SW480 (cell line): ENCODE measurements around the gene FNIP2.
"Not testable (repeated sequence)": the region's sequence is repeated elsewhere in the genome, so short reads cannot be mapped to it uniquely, and the experiment has no call there.

Experiments used
- DNase-seq: peaks from one replicate; pipeline ENCODE4 v3.0.0-alpha.2; 2016; ENCODE audit warnings: low spot score

FNIP2 gene

DNA sequence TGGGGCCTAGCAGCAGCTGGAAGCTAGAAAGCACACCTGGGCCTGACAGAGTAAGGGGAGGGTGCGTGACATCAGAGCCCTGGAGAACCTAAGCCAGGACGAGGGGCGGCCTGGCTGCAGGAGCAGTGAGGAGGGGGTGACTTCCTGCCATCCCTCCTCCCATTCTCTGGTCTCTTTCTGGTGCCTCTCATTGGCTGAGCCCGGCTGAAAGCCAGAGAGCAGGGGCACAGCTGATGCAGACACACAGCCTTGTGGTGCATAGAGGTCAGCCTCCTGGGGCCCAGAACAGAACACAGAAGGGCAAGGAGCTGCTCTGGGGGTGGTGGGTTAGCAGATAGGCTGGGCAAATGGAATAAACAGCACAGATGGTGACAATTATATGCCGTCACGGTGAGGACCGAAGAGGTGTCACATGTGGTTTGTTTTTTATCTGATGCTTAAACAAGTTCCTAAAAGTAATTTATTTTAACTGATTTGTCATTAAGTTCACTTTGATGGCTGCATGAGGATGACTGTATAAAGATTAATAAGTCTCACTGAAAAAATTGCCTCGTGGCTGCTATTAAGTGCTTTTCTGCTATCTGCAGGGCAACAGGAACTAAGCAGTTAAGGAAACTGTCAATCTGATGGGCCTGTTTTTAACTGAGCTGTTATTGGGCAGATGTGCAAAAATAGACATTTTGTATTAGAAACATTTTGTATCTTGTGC is 102.0 kb downstream of the FNIP2 start:
- DNase-seq: no peak

DNA sequence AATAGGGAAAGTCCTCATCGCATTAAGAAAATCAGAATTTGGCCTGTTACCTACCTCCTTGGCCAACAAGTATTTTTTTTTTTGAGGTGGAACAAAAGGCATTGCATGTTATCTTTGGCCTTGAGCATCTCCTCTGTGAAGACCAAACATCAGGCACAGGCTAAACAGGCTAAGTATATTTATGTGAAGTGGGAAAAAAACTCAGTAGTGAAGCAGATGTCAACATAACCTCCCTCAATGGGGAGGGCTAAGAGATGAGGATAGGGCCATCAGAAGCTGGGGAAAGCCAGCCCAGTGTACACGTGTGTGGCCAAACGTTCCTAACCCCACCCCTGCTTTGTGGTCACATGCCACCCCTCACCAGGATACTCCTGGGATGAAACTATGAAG is 102.5 kb downstream of the FNIP2 start:
- DNase-seq: no peak

DNA sequence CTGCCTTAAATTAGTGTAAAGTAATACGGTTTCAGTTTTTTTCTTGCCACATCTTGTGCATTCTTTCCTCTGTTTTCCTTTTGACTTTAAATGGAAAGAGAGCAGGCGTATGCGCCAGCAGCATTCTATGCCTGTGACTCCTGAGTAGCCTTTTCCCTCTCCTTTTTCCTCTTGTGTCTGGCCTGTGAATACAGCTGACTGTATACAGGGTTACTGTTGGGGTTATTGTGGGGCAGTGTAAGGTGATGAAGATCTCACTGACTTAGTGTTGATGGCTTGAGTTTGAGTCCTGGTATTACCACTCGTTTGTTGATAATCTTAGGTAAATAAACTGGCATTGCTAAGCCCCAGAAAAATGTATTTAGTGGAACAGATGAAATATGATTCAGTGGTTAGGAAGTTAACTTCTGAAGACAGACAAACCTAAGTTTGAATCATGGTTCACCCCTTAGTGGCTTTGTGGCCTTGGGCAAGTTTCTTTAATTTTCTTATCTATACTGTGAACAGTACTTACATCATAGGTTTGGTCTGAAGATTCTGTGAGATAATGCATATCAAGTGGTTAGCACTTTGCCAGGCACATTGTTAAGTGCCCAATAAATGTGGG is 105.1 kb downstream of the FNIP2 start:
- DNase-seq: no peak

DNA sequence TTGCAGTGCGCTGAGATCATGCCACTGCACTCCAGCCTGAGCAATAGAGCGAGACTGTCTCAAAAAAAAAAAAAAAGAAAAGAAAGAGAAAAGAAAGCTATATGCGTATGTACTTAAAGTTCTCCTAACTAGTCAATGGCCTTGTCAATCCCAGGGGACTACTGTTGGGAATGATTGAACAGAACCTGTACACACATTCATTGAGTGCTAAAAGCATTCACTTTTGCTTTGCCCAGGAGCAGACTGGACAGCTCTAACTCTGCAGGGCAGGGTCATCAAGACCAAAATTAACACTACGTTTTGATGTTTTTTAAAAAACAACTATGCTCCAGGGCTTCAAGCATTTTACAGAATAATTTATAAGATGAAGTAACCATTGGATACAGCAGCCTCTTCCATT is 106.2 kb downstream of the FNIP2 start:
- no peak for DNase-seq

GRCh38 chr4:158875455-158875854 is 106.6 kb downstream of the FNIP2 start:
- no peak for DNase-seq

DNA sequence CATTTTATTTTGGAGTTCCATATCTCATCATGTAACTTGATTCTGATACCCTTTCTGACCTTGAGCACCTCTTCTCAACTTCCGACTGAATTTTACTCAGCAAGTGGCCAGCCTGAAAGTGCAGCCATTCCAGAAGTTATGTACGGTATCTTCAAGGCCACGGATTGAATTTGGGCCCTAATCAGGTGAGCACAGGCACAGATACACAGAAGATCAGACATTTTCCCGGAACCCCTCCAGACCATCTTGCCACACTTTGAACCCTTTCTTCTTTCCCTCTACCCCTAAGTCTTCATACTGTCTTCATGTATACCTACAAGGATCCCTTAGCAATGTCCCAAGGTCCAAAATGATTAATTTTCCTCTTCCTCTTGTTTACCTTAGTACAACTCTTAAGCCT is 108.2 kb downstream of the FNIP2 start:
- no peak for DNase-seq

- DNase-seq: not testable (repeated sequence)
Measured at GRCh38 chr4:158882142-158882541, 113.3 kb downstream of the FNIP2 start.

DNA sequence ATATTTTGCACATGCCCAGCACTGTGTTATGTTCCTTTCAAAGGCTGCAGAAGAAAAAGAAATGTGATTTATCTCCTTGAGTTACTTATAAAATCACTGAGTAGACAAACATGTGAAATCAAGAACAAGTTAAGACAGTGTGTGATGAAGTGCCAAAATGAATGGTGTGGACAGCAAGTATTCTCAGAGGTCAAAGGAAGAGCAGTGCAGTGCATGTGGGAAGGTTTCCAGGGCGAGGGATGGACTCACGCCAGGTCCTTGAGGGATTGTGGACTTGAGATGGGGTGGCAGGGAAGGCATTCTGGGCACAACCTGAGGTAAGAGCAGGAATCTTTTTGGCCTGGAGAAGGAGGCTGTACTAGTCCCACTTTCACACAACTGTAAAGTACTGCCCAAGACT is 115.5 kb downstream of the FNIP2 start:
- DNase-seq: no peak

GRCh38 chr4:158885564-158885963 is 116.7 kb downstream of the FNIP2 start:
- no peak for DNase-seq

DNA sequence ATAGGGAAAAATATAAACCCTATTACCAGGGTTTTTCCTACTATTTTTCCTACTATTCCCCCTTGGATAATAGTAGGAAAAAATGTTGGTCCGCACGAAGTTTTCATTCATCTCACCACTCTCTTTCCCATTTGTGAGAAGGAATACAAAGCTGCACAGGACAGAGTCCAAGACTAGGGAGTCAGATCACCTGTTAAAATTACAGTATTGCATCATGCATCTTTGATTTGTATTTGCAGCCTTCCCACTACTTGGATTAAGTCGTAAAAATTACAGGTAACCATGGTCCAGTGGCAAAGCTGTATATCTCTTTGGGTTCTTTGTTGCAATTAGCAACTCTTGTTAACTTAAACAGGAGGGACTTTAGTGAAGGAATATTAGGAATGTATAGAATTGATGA is 121.5 kb downstream of the FNIP2 start:
- DNase-seq: no peak

- no peak for DNase-seq
Measured at GRCh38 chr4:158891256-158891655, 122.4 kb downstream of the FNIP2 start.

DNA sequence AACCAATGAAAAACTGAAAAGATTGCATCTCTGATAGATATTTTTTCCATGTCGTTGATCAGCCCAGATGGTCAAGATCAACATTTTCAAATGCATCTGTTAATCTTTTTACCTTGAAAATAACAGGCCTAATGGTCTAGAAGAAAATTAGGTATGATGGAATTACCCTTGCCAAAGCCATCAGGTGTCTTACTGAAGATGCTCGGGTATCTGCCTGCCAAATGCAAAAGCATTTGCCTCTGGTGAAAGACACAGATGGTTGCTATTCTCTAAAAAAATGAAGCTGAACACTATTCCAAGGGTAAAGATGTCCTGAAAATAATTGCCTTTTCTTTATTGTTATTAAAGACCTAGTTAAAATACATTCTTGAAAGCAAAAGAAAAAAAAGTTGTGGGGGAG is 126.0 kb downstream of the FNIP2 start:
- DNase-seq: no peak

- DNase-seq: no peak
Measured at GRCh38 chr4:158895797-158896576, 127.2 kb downstream of the FNIP2 start.

DNA sequence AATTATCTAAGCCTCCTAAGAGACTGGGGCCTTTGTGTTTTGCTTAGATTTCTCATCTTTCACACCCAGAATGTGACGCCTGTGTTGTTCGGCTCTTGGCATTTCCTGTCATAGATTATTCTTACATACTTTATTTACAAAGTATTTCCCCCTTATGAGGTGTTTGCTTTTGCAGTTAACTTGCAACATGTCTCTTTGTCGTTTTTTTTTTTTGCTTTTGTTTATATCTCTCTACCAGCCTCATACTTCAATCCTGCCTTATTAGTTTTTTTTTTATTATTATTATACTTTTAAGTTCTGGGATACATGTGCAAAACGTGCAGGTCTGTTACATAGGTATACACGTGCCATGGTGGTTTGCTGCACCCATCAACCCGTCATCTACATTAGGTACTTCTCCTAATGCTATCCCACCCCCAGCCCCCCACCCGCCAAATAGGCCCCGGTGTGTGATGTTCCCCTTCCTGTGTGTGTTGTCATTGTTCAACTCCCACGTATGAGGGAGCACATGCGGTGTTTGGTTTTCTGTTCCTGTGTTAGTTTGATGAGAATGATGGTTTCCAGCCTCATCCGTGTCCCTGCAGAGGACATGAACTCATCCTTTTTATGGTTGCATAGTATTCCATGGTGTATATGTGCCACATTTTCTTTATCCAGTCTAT is 127.9 kb downstream of the FNIP2 start:
- DNase-seq: not testable (repeated sequence)

- not testable (repeated sequence) for DNase-seq
Measured at GRCh38 chr4:158900408-158900807, 131.6 kb downstream of the FNIP2 start.

DNA sequence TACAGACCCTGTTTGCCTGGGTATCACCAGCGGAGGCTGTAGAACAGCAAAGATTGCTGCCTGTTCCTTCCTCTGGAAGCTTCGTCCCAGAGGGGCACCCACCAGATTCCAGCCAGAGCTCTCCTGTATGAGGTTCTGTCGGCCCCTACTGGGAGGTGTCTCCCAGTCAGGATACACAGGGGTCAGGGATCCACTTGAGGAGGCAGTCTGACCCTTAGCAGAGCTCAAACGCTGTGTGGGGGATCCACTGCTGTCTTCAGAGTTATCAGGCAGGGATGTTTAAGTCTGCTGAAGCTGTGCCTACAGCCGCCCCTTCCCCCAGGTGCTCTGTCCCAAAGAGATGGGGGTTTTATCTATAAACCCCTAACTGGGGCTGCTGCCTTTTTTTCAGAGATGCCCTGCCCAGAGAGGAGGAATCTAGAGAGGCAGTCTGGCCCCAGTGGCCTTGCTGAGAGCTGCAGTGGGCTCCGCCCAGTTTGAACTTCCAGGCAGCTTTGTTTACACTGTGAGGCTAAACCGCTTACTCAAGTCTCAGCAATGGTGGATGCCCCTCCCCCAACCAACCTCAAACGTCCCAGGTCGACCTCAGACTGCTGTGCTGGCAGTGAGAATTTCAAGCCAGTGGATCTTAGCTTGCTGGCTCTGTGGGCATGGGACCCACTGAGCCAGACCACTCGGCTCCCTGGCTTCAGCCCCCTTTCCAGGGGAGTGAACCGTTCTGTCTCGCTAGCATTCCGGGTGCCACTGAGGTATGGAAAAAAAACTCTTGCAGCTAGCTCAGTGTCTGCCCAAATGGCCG is 133.7 kb downstream of the FNIP2 start:
- peak; percentile 10 for DNase-seq

DNA sequence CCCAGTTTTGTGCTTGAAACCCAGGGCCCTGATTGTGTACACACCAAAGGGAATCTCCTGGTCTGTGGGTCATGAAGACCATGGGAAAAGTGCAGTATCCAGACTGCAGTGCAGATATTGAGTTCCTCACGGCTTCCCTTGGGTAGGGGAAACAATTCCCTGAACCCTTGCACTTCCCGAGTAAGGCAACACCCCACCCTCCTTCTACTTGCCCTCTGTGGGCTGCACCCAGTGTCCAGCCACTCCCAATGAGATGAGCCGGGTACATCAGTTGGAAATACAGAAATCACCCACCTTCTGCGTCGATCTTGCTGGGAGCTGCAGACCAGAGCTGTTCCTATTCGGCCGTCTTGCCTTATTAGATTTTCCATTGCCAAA is 134.2 kb downstream of the FNIP2 start:
- DNase-seq: no peak

- no peak for DNase-seq
Measured at GRCh38 chr4:158903472-158904043, 134.7 kb downstream of the FNIP2 start.

DNA sequence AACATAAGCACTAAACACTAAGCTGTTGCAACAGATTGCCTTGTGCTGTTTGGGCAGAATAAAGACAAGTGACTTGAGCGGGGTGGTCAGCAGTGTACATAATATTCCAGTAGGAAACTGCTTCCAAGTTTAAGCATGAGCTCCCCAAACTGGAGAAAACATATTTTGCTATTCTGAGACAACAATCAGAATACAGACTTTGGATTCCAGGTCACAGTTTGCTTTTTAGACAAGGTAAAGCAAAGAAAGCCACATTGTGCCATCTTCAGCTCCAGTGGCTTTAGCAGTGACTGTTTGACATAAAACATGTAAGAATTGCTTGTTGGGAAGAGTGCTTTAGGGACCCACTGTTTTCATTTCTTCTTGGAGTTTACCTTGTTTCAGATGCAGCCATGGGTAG is 136.0 kb downstream of the FNIP2 start:
- DNase-seq: no peak

GRCh38 chr4:158906073-158906472 is 137.2 kb downstream of the FNIP2 start:
- DNase-seq: no peak

DNA sequence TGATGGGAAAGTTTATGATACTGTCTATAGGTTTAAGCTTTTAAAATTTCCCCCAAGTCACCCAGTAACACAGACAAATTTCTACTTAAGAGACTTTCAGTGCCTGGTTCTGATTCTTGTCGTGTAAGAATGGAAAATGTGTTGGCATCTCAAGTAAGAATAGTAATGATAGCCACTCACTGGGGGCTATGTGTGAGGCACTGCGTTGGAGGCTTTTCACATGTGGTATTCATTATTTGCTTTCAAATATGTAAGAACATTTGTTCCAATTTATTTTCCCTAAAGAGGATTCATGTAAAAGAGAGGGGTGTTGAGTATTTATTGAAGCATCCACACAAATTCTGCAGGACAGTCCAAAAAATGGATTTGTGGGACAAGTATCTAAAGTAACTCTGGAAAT is 143.6 kb downstream of the FNIP2 start:
- no peak for DNase-seq

GRCh38 chr4:158912806-158913205 is 144.0 kb downstream of the FNIP2 start:
- DNase-seq: no peak
